HCT116 (cell line): ENCODE data around the gene PARP9. TPM values are rescaled to one million over a fixed set of nuclear protein-coding genes. Genes with fewer than 3 reads are reported as not detected.

ENCODE experiments used
- ATAC-seq: fragments of 200-7000 bp; cut with Tn5 transposase; 2 replicates; pipeline ENCODE4 v1.9.1; 2020; ENCODE audit warnings: mild to moderate bottlenecking, moderate library complexity
- BruUV-seq: library from RNA; stranded (reverse); fragments of 400-500 nt; replicated peaks from 2 replicates; lab custom pipeline; 2021; lab: Mats Ljungman, UMichigan
- CTCF ChIA-PET: fragments of 300-600 bp; sonication (Branson Sonifier 250); formaldehyde crosslinking; loops from one replicate; lab custom pipeline; 2021; ENCODE audit warnings: antibody characterized with exemption; lab: Charles Lee
- POLR2A ChIA-PET: fragments of 300-600, 350-600 bp; sonication (Branson Sonifier 250); formaldehyde crosslinking; loops from one replicate; lab custom pipeline; 2021; ENCODE audit warnings: antibody characterized with exemption; lab: Charles Lee
- RAD21 ChIA-PET, 2 experiments: fragments of 300-600 bp; sonication (Branson Sonifier 250); formaldehyde crosslinking; loops; one replicate each; lab custom pipeline; 2023; ENCODE audit warnings: low total read pairs in 2 of 2; ENCODE audit not compliant: uncharacterized antibody in 2 of 2, unreplicated experiment in 2 of 2, low non-redundant PET in 1 of 2; lab: Charles Lee
- DNase-seq: peaks from one replicate; pipeline ENCODE4 v3.0.0-alpha.2; 2010; ENCODE audit warnings: low read depth, low spot score
- H2AFZ ChIP-seq: fragments of 200-600 bp; shearing (Covaris generic), sonication (generic); 2 replicates; pipeline ENCODE4 v1.6.1; 2017; ENCODE audit warnings: low read depth, mixed run types, mixed read lengths, antibody characterized with exemption, low read length; ENCODE audit not compliant: poor library complexity, severe bottlenecking
- H3K27ac ChIP-seq: 2 replicates; pipeline ENCODE4 v1.5.1; 2012; ENCODE audit warnings: low read depth, low read length
- H3K27me3 ChIP-seq: fragments of 200-600 bp; sonication (generic); 2 replicates; pipeline ENCODE4 v1.6.1; 2016; ENCODE audit warnings: mixed run types, low read length, mixed read lengths; ENCODE audit not compliant: insufficient read depth
- H3K36me3 ChIP-seq, 2 experiments: fragments of 200-500 bp in 1 of 2; fragments of 200-600 bp in 1 of 2; sonication (Bioruptor generic) in 1 of 2; sonication (generic) in 1 of 2; 2 replicates each; pipeline versions ENCODE4 v1.5.1 to v1.6.1; 2014 to 2016; ENCODE audit warnings: low read length in 2 of 2, inconsistent platforms in 1 of 2, mixed read lengths in 1 of 2, mixed run types in 1 of 2; ENCODE audit not compliant: insufficient read depth in 2 of 2, control insufficient read depth in 1 of 2
- H3K4me1 ChIP-seq, 2 experiments: fragments of 200-600 bp in 1 of 2; sonication (generic) in 1 of 2; 2 replicates each; pipeline versions ENCODE4 v1.5.1 to v1.6.1; 2012 to 2017; ENCODE audit warnings: low read length in 2 of 2, inconsistent platforms in 1 of 2, mild to moderate bottlenecking in 1 of 2, mixed read lengths in 1 of 2, mixed run types in 1 of 2, moderate library complexity in 1 of 2; ENCODE audit not compliant: insufficient read depth in 2 of 2, control insufficient read depth in 1 of 2
- H3K4me2 ChIP-seq: fragments of 200-600 bp; sonication (generic); 2 replicates; pipeline ENCODE4 v1.6.1; 2017; ENCODE audit warnings: mixed run types, low read length, mixed read lengths
- H3K4me3 ChIP-seq, 2 experiments: fragments of 200-600 bp in 1 of 2; sonication (generic) in 1 of 2; replicated peaks in 1 of 2; 2 replicates each; pipeline ENCODE4 v1.5.1; 2011 to 2016; ENCODE audit warnings: low read length in 2 of 2, control low read depth in 1 of 2, low read depth in 1 of 2, mild to moderate bottlenecking in 1 of 2, mixed read lengths in 1 of 2, mixed run types in 1 of 2
- H3K79me2 ChIP-seq: fragments of 200-600 bp; sonication (generic); 2 replicates; pipeline ENCODE4 v1.6.1; 2017; ENCODE audit warnings: mild to moderate bottlenecking, mixed run types, low read length, moderate library complexity, mixed read lengths; ENCODE audit not compliant: insufficient read depth
- H3K9ac ChIP-seq: fragments of 200-600 bp; sonication (generic); 2 replicates; pipeline ENCODE4 v1.6.1; 2016; ENCODE audit warnings: low read length, mixed read lengths
- H3K9me2 ChIP-seq: fragments of 200-600 bp; sonication (generic), shearing (Covaris generic); 2 replicates; pipeline ENCODE4 v1.6.1; 2017; ENCODE audit warnings: mixed run types, mild to moderate bottlenecking, moderate library complexity; ENCODE audit not compliant: insufficient read depth
- H3K9me3 ChIP-seq, 2 experiments: fragments of 200-500 bp in 1 of 2; fragments of 200-600 bp in 1 of 2; sonication (Bioruptor generic) in 1 of 2; sonication (generic) in 1 of 2; 2 replicates each; pipeline ENCODE4 v1.6.1; 2014 to 2017; ENCODE audit warnings: low read length in 2 of 2, mixed read lengths in 2 of 2, inconsistent platforms in 1 of 2, low read depth in 1 of 2, mild to moderate bottlenecking in 1 of 2, mixed run types in 1 of 2, moderate library complexity in 1 of 2; ENCODE audit not compliant: control insufficient read depth in 1 of 2, insufficient read depth in 1 of 2
- H4K20me1 ChIP-seq: fragments of 200-600 bp; sonication (generic), shearing (Covaris generic); 2 replicates; pipeline ENCODE4 v1.6.1; 2017; ENCODE audit warnings: mixed run types, mild to moderate bottlenecking, moderate library complexity; ENCODE audit not compliant: insufficient read depth
- CBX3 ChIP-seq: IDR thresholded peaks from 2 replicates; pipeline ENCODE4 v1.6.1; 2012; ENCODE audit warnings: low read depth
- CEBPB ChIP-seq: IDR thresholded peaks from 2 replicates; pipeline ENCODE4 v1.6.1; 2012; ENCODE audit warnings: low read depth
- EGR1 ChIP-seq: IDR thresholded peaks from 2 replicates; pipeline ENCODE4 v1.6.1; 2012; ENCODE audit warnings: low read depth
- ELF1 ChIP-seq: IDR thresholded peaks from 2 replicates; pipeline ENCODE4 v1.6.1; 2012; ENCODE audit warnings: low read depth, borderline replicate concordance
- EZH2 ChIP-seq: fragments of 200-600 bp; sonication (generic); IDR thresholded peaks from 2 replicates; pipeline ENCODE4 v1.6.1; 2017; ENCODE audit warnings: antibody characterized with exemption, mixed run types
- EZH2phosphoT487 ChIP-seq: fragments of 200-600 bp; IDR thresholded peaks from 2 replicates; pipeline ENCODE4 v1.6.1; 2018; ENCODE audit warnings: antibody characterized with exemption, borderline replicate concordance
- FOSL1 ChIP-seq: IDR thresholded peaks from 2 replicates; pipeline ENCODE4 v1.6.1; 2012; ENCODE audit warnings: low read depth
- MAX ChIP-seq: IDR thresholded peaks from 2 replicates; pipeline ENCODE4 v1.6.1; 2012
- POLR2A ChIP-seq: IDR thresholded peaks from 2 replicates; pipeline ENCODE4 v1.7.0; 2011; ENCODE audit warnings: borderline replicate concordance; ENCODE audit not compliant: insufficient read depth, insufficient read length; ENCODE audit errors: extremely low read depth
- POLR2AphosphoS5 ChIP-seq: IDR thresholded peaks from 2 replicates; pipeline ENCODE4 v1.6.1; 2011; ENCODE audit warnings: mild to moderate bottlenecking, low read depth, low read length, moderate library complexity
- SIN3A ChIP-seq: IDR thresholded peaks from 2 replicates; pipeline ENCODE4 v1.6.1; 2012; ENCODE audit warnings: low read depth
- SP1 ChIP-seq: IDR thresholded peaks from 2 replicates; pipeline ENCODE4 v1.6.1; 2012; ENCODE audit warnings: low read depth
- SRF ChIP-seq: IDR thresholded peaks from 2 replicates; pipeline ENCODE4 v1.6.1; 2012; ENCODE audit warnings: low read depth
- YY1 ChIP-seq: IDR thresholded peaks from 2 replicates; pipeline ENCODE4 v1.6.1; 2011; ENCODE audit warnings: low read length, low read depth, moderate library complexity, mild to moderate bottlenecking; ENCODE audit not compliant: insufficient replicate concordance; ENCODE audit errors: extremely low read depth
- ZFX ChIP-seq: fragments of 450-650 bp; IDR thresholded peaks from 2 replicates; pipeline ENCODE4 v1.6.1; 2017
- ZNF274 ChIP-seq: fragments of 200-500 bp; sonication (Bioruptor generic); IDR thresholded peaks from 2 replicates; pipeline ENCODE4 v1.6.1; 2014; ENCODE audit warnings: mild to moderate bottlenecking, low read depth, low read length, inconsistent platforms
- intact Hi-C: fragments of 100-400 bp; cut with micrococcal nuclease; formaldehyde crosslinking; loops from 2 replicates; pipeline ENCODE4 v1.10.0; 2022
- total RNA-seq: library from RNA; stranded (reverse); gene quantifications from one replicate; pipeline ENCODE4 v1.2.1, GENCODE V29; 2021; ENCODE audit not compliant: unreplicated experiment
- TF ChIP-seq, protein P1 (sequence below), 3 experiments: fragments of 200-600 bp in 1 of 3; sonication (generic) in 1 of 3; IDR thresholded peaks in 2 of 3; conservative IDR thresholded peaks in 1 of 3; 2 replicates each; pipeline ENCODE4 v1.5.1; 2012 to 2017; ENCODE audit warnings: low read depth in 2 of 3, low read length in 2 of 3, antibody characterized with exemption in 1 of 3, borderline replicate concordance in 1 of 3, control low read depth in 1 of 3, mild to moderate bottlenecking in 1 of 3, mixed read lengths in 1 of 3, mixed run types in 1 of 3, moderate library complexity in 1 of 3; ENCODE audit not compliant: insufficient read depth in 1 of 3
- TF ChIP-seq, protein P2 (sequence below): IDR thresholded peaks from 2 replicates; pipeline ENCODE4 v1.6.1; 2012; ENCODE audit warnings: low read depth
- TF ChIP-seq, protein P3 (sequence below): IDR thresholded peaks from 2 replicates; pipeline ENCODE4 v1.6.1; 2012
- TF ChIP-seq, protein P4 (sequence below): IDR thresholded peaks from 2 replicates; pipeline ENCODE4 v1.6.1; 2011; ENCODE audit warnings: mild to moderate bottlenecking, low read length, moderate library complexity; ENCODE audit not compliant: insufficient replicate concordance; ENCODE audit errors: extremely low read depth

Gene PARP9
- total RNA-seq, 1 experiment from 2014 or later, result 9.5 TPM

DNA sequence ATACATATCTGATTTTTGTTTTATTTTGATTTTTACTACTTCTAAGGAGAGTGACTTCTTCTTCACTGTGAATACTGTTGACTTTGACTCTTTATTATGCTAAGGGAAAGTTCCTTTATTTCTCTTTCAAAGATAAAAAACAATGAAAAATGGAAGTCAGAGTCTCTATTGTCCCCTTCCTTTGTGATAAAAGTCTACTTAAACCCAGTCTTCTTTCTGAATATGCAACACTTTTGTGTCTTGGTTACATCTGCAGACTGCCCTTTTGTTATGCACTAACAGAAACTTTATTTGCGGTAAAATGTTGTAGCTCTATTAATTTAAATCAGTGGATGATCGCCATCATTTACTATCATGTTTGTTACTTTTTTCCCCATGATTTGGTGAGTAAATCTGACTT is 26.5 kb upstream of the PARP9 start:
- Histone ChIP-seq H3K27me3 (no peaks in the 10 kb centered on the region), H3K9me3 (no peaks in the 10 kb centered on the region), H3K79me2 (no peaks in the 10 kb centered on the region), H3K4me3 (no peak overlapping the region), H3K9ac (no peak overlapping the region), H3K9me2 (no peaks in the 10 kb centered on the region), H3K4me2 (no peak overlapping the region), H3K4me1 (peaks cover 0 to 3% of the 10 kb centered on the region in 2 experiments; a peak in 1 of 4 replicates), H3K27ac (no peak overlapping the region), H3K36me3 (no peaks in the 10 kb centered on the region), H2AFZ (no peak overlapping the region), H4K20me1 (no peaks in the 10 kb centered on the region)
- TF ChIP-seq SP1, result no peak
- TF ChIP-seq YY1, result no peak
- no peak for TF ChIP-seq EZH2phosphoT487
- TF ChIP-seq ZNF274, result no peak
- no peak for TF ChIP-seq ZFX
- no peak for TF ChIP-seq CEBPB
- no peak for TF ChIP-seq CBX3
- TF ChIP-seq ELF1, result no peak
- TF ChIP-seq, protein P1, sequence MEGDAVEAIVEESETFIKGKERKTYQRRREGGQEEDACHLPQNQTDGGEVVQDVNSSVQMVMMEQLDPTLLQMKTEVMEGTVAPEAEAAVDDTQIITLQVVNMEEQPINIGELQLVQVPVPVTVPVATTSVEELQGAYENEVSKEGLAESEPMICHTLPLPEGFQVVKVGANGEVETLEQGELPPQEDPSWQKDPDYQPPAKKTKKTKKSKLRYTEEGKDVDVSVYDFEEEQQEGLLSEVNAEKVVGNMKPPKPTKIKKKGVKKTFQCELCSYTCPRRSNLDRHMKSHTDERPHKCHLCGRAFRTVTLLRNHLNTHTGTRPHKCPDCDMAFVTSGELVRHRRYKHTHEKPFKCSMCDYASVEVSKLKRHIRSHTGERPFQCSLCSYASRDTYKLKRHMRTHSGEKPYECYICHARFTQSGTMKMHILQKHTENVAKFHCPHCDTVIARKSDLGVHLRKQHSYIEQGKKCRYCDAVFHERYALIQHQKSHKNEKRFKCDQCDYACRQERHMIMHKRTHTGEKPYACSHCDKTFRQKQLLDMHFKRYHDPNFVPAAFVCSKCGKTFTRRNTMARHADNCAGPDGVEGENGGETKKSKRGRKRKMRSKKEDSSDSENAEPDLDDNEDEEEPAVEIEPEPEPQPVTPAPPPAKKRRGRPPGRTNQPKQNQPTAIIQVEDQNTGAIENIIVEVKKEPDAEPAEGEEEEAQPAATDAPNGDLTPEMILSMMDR (IDR thresholded peaks at IDR 0.05 in 2 of 3, conservative IDR thresholded peaks at IDR 0.05 in 1 of 3; ENCODE audit: borderline replicate concordance in 1 of 3, insufficient read depth in 1 of 3, low read depth in 2 of 3, low read length in 2 of 3), result no peak
- TF ChIP-seq, protein P2, sequence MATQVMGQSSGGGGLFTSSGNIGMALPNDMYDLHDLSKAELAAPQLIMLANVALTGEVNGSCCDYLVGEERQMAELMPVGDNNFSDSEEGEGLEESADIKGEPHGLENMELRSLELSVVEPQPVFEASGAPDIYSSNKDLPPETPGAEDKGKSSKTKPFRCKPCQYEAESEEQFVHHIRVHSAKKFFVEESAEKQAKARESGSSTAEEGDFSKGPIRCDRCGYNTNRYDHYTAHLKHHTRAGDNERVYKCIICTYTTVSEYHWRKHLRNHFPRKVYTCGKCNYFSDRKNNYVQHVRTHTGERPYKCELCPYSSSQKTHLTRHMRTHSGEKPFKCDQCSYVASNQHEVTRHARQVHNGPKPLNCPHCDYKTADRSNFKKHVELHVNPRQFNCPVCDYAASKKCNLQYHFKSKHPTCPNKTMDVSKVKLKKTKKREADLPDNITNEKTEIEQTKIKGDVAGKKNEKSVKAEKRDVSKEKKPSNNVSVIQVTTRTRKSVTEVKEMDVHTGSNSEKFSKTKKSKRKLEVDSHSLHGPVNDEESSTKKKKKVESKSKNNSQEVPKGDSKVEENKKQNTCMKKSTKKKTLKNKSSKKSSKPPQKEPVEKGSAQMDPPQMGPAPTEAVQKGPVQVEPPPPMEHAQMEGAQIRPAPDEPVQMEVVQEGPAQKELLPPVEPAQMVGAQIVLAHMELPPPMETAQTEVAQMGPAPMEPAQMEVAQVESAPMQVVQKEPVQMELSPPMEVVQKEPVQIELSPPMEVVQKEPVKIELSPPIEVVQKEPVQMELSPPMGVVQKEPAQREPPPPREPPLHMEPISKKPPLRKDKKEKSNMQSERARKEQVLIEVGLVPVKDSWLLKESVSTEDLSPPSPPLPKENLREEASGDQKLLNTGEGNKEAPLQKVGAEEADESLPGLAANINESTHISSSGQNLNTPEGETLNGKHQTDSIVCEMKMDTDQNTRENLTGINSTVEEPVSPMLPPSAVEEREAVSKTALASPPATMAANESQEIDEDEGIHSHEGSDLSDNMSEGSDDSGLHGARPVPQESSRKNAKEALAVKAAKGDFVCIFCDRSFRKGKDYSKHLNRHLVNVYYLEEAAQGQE, result no peak
- TF ChIP-seq EZH2, result no peak
- no peak for TF ChIP-seq FOSL1
- TF ChIP-seq, protein P3, sequence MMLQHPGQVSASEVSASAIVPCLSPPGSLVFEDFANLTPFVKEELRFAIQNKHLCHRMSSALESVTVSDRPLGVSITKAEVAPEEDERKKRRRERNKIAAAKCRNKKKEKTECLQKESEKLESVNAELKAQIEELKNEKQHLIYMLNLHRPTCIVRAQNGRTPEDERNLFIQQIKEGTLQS, result no peak
- no peak for TF ChIP-seq POLR2AphosphoS5
- TF ChIP-seq POLR2A, result no peak
- TF ChIP-seq, protein P4, sequence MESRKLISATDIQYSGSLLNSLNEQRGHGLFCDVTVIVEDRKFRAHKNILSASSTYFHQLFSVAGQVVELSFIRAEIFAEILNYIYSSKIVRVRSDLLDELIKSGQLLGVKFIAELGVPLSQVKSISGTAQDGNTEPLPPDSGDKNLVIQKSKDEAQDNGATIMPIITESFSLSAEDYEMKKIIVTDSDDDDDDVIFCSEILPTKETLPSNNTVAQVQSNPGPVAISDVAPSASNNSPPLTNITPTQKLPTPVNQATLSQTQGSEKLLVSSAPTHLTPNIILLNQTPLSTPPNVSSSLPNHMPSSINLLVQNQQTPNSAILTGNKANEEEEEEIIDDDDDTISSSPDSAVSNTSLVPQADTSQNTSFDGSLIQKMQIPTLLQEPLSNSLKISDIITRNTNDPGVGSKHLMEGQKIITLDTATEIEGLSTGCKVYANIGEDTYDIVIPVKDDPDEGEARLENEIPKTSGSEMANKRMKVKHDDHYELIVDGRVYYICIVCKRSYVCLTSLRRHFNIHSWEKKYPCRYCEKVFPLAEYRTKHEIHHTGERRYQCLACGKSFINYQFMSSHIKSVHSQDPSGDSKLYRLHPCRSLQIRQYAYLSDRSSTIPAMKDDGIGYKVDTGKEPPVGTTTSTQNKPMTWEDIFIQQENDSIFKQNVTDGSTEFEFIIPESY, result no peak
- TF ChIP-seq SRF, result no peak
- no peak for TF ChIP-seq SIN3A
- no peak for TF ChIP-seq MAX
- no peak for TF ChIP-seq EGR1
- no TSS peak for BruUV-seq
- ChIA-PET CTCF (no interaction called here), POLR2A (no interaction called here), RAD21 (no interaction called here)
- DNase-seq (no peak), ATAC-seq (no peak)
- intact Hi-C loops, result no loop called here
